H1 (cell line): ENCODE data around the gene MTAP. TPM values are rescaled to one million over a fixed set of nuclear protein-coding genes. Genes with fewer than 3 reads are reported as not detected.

ENCODE experiments used
- ASH2L ChIP-seq: fragments of 200-600, 300-600 bp; sonication (generic); IDR thresholded peaks from one replicate; pipeline ENCODE4 v1.7.1; 2017; ENCODE audit warnings: low read length
- CHD2 ChIP-seq: IDR thresholded peaks from 2 replicates; pipeline ENCODE4 v1.6.1; 2012; ENCODE audit warnings: low read length, improper control_type of control experiment
- EZH2 ChIP-seq: fragments of 200-600 bp; sonication (generic); IDR thresholded peaks from 2 replicates; pipeline ENCODE4 v1.7.1; 2012; ENCODE audit warnings: low read depth, mild to moderate bottlenecking, moderate library complexity, low read length, inconsistent platforms; ENCODE audit not compliant: severe bottlenecking
- FOSL1 ChIP-seq: IDR thresholded peaks from 2 replicates; pipeline ENCODE4 v1.6.1; 2011; ENCODE audit warnings: mild to moderate bottlenecking, low read depth, low read length, moderate library complexity; ENCODE audit not compliant: insufficient read depth
- KDM1A ChIP-seq: fragments of 200-600, 300-600 bp; sonication (generic); IDR thresholded peaks from 2 replicates; pipeline ENCODE4 v1.7.1; 2016; ENCODE audit warnings: mild to moderate bottlenecking, low read length, borderline replicate concordance
- PHF8 ChIP-seq: fragments of 200-600 bp; sonication (generic); conservative IDR thresholded peaks from 2 replicates; pipeline ENCODE4 v1.7.1; 2012; ENCODE audit warnings: low read depth, mild to moderate bottlenecking, inconsistent platforms, low read length, moderate library complexity
- POLR2A ChIP-seq, 2 experiments: IDR thresholded peaks; 1 replicate in 1 of 2; 2 replicates in 1 of 2; pipeline ENCODE4 v1.6.1; 2011; ENCODE audit warnings: low read depth in 2 of 2, low read length in 2 of 2, mild to moderate bottlenecking in 2 of 2; ENCODE audit errors: control extremely low read depth in 1 of 2
- POU5F1 ChIP-seq: IDR thresholded peaks from 2 replicates; pipeline ENCODE4 v1.6.1; 2011; ENCODE audit warnings: low read depth, mild to moderate bottlenecking, low read length, moderate library complexity
- RAD21 ChIP-seq, 2 experiments: IDR thresholded peaks in 1 of 2; conservative IDR thresholded peaks in 1 of 2; 2 replicates each; pipeline ENCODE4 v1.6.1; 2011; ENCODE audit warnings: low read depth in 2 of 2, low read length in 2 of 2, improper control_type of control experiment in 1 of 2, inconsistent platforms in 1 of 2, mild to moderate bottlenecking in 1 of 2, moderate library complexity in 1 of 2
- RFX5 ChIP-seq: IDR thresholded peaks from 2 replicates; pipeline ENCODE4 v1.6.1; 2011; ENCODE audit warnings: low read depth, low read length, improper control_type of control experiment, borderline replicate concordance
- RNF2 ChIP-seq: fragments of 200-900, 300-1000 bp; sonication (generic); IDR thresholded peaks from 2 replicates; pipeline ENCODE4 v1.7.1; 2016; ENCODE audit warnings: borderline replicate concordance, low read depth, mild to moderate bottlenecking, antibody characterized with exemption, low read length; ENCODE audit not compliant: poor library complexity, severe bottlenecking; ENCODE audit errors: missing control alignments
- RXRA ChIP-seq: IDR thresholded peaks from 2 replicates; pipeline ENCODE4 v1.6.1; 2011; ENCODE audit warnings: low read depth, mild to moderate bottlenecking, low read length, moderate library complexity; ENCODE audit not compliant: insufficient read depth
- SIRT6 ChIP-seq: IDR thresholded peaks from one replicate; pipeline ENCODE4 v1.7.1; 2012; ENCODE audit warnings: low read length, inconsistent platforms
- SIX5 ChIP-seq: IDR thresholded peaks from 2 replicates; pipeline ENCODE4 v1.6.1; 2011; ENCODE audit warnings: mild to moderate bottlenecking, low read depth, low read length
- SRF ChIP-seq: IDR thresholded peaks from 2 replicates; pipeline ENCODE4 v1.6.1; 2011; ENCODE audit warnings: mild to moderate bottlenecking, low read depth, low read length, moderate library complexity
- polyA plus RNA-seq, 7 experiments: library from polyadenylated mRNA; depleted of rRNA in 3 of 7; stranded (reverse) in 5 of 7; unstranded in 2 of 7; fragments of >200 nt in 5 of 7; fragments of 200-250 nt in 2 of 7; gene quantifications; 1 replicate in 5 of 7; 2 replicates in 1 of 7; 4 replicates in 1 of 7; pipeline versions ENCODE4 v1.2.1 to v1.2.3, GENCODE V29; 2011 to 2013; ENCODE audit warnings: missing spikeins in 2 of 7, mixed read lengths in 2 of 7
- total RNA-seq: library from RNA; stranded (reverse); fragmentation: NEBNext Ultra II Directional; extraction: Animal tissue kit (Norgen Biotek cat#: 25700); gene quantifications from 2 replicates; pipeline ENCODE4 v1.2.1, GENCODE V29; 2021
- TF ChIP-seq, protein P1 (sequence below): IDR thresholded peaks from 2 replicates; pipeline ENCODE4 v1.6.1; 2012; ENCODE audit warnings: low read length, inconsistent platforms
- TF ChIP-seq, protein P2 (sequence below), 3 experiments: IDR thresholded peaks; 1 replicate in 2 of 3; 2 replicates in 1 of 3; pipeline versions ENCODE4 v1.5.1 to v1.6.1; 2011; ENCODE audit warnings: low read length in 3 of 3, mild to moderate bottlenecking in 3 of 3, inconsistent platforms in 2 of 3, low read depth in 1 of 3, moderate library complexity in 1 of 3; ENCODE audit not compliant: insufficient read depth in 1 of 3; ENCODE audit errors: control extremely low read depth in 1 of 3

Gene MTAP
- total and polyA plus RNA-seq, 2 of the 8 experiments (the other 6 are each of a cell fraction or from before 2014, with no cell fraction given): 16.4 to 100 TPM

DNA sequence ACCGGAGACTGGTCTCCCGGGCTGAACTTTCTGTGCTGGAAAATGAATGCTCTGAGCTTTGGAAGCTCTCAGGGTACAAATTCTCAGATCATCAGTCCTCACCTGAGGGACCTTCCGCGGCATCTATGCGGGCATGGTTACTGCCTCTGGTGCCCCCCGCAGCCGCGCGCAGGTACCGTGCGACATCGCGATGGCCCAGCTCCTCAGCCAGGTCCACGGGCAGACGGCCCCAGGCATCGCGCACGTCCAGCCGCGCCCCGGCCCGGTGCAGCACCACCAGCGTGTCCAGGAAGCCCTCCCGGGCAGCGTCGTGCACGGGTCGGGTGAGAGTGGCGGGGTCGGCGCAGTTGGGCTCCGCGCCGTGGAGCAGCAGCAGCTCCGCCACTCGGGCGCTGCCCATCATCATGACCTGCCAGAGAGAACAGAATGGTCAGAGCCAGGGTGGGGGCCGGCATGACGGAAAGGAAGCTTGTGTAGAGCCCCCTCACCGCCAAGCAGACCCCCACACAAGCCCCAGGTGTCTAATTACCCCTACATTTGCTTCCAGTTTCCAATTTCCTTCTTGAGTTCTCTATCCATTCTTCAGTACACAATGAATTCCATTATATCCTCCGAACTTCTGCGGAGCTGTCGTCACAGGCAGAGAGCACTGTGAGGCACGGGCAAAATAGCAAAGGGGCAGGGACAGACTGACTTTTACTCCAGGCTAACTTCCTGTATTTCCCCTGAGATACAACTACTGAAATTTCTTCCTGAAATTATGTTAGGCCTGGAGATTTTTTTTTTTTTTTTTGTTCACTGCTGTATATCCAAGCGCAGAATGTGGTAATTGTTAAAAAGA is 168.6 kb downstream of the MTAP start (continued):
- TF ChIP-seq, protein P1, sequence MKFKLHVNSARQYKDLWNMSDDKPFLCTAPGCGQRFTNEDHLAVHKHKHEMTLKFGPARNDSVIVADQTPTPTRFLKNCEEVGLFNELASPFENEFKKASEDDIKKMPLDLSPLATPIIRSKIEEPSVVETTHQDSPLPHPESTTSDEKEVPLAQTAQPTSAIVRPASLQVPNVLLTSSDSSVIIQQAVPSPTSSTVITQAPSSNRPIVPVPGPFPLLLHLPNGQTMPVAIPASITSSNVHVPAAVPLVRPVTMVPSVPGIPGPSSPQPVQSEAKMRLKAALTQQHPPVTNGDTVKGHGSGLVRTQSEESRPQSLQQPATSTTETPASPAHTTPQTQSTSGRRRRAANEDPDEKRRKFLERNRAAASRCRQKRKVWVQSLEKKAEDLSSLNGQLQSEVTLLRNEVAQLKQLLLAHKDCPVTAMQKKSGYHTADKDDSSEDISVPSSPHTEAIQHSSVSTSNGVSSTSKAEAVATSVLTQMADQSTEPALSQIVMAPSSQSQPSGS: no peak
- TF ChIP-seq ASH2L (no peak), SIX5 (no peak), RXRA (no peak), RFX5 (no peak), FOSL1 (no peak), KDM1A (no peak), POLR2A (IDR thresholded peaks at IDR 0.05; ENCODE audit: control extremely low read depth in 1 of 2, low read depth in 2 of 2, low read length in 2 of 2) (no peak), RAD21 (IDR thresholded peaks at IDR 0.05 in 1 of 2, conservative IDR thresholded peaks at IDR 0.05 in 1 of 2; ENCODE audit: low read depth in 2 of 2, low read length in 2 of 2) (no peak), PHF8 (no peak), EZH2 (peak; percentile 100), CHD2 (0 out of 2 replicates have a peak, but pooled peaks have one; percentile 27), SIRT6 (no peak), SRF (no peak), RNF2 (peak; percentile 86), POU5F1 (no peak)
- TF ChIP-seq, protein P2, sequence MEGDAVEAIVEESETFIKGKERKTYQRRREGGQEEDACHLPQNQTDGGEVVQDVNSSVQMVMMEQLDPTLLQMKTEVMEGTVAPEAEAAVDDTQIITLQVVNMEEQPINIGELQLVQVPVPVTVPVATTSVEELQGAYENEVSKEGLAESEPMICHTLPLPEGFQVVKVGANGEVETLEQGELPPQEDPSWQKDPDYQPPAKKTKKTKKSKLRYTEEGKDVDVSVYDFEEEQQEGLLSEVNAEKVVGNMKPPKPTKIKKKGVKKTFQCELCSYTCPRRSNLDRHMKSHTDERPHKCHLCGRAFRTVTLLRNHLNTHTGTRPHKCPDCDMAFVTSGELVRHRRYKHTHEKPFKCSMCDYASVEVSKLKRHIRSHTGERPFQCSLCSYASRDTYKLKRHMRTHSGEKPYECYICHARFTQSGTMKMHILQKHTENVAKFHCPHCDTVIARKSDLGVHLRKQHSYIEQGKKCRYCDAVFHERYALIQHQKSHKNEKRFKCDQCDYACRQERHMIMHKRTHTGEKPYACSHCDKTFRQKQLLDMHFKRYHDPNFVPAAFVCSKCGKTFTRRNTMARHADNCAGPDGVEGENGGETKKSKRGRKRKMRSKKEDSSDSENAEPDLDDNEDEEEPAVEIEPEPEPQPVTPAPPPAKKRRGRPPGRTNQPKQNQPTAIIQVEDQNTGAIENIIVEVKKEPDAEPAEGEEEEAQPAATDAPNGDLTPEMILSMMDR (IDR thresholded peaks at IDR 0.05; ENCODE audit: control extremely low read depth in 1 of 3, insufficient read depth in 1 of 3, low read depth in 1 of 3, low read length in 3 of 3): no peak
- TF ChIP-seq, all 59 proteins: peak for 4
